CD14-positive monocyte (primary cell): ENCODE data around the gene AGA. TPM values are rescaled to one million over a fixed set of nuclear protein-coding genes. Genes with fewer than 3 reads are reported as not detected.

Experiments
- DNase-seq, 3 donors: peaks; one replicate each; pipeline ENCODE4 v3.0.0-alpha.2; 2011 to 2022
- H2AFZ ChIP-seq: 2 replicates; pipeline ENCODE4 v1.6.0; 2012; ENCODE audit warnings: mild to moderate bottlenecking, low read depth, low read length, inconsistent platforms; ENCODE audit not compliant: insufficient read depth, poor library complexity, severe bottlenecking
- H3K27ac ChIP-seq, 2 donors: 1 replicate in 1 of 2; 2 replicates in 1 of 2; pipeline ENCODE4 v1.5.1; 2012 to 2013; ENCODE audit warnings: low read length in 2 of 2, control low read depth in 1 of 2, inconsistent platforms in 1 of 2, low read depth in 1 of 2, mild to moderate bottlenecking in 1 of 2
- H3K27me3 ChIP-seq, 2 donors: one replicate each; pipeline versions ENCODE4 v1.6.0 to v1.6.1; 2011 to 2013; ENCODE audit warnings: low read length in 2 of 2; ENCODE audit not compliant: control insufficient read depth in 2 of 2, insufficient read depth in 2 of 2
- H3K36me3 ChIP-seq, 2 donors: replicated peaks in 1 of 2; 1 replicate in 1 of 2; 2 replicates in 1 of 2; pipeline versions ENCODE4 v1.5.1 to v1.6.1; 2012 to 2013; ENCODE audit warnings: low read length in 2 of 2, control low read depth in 1 of 2, inconsistent platforms in 1 of 2, mild to moderate bottlenecking in 1 of 2; ENCODE audit not compliant: insufficient read depth in 2 of 2, control insufficient read depth in 1 of 2
- H3K4me1 ChIP-seq, 2 donors: 1 replicate in 1 of 2; 2 replicates in 1 of 2; pipeline versions ENCODE4 v1.5.1 to v1.6.1; 2012 to 2013; ENCODE audit warnings: low read length in 2 of 2, control low read depth in 1 of 2, inconsistent platforms in 1 of 2, mild to moderate bottlenecking in 1 of 2, moderate library complexity in 1 of 2; ENCODE audit not compliant: insufficient read depth in 2 of 2, control insufficient read depth in 1 of 2
- H3K4me2 ChIP-seq: replicated peaks from 2 replicates; pipeline ENCODE3; 2012; ENCODE audit warnings: low read length, moderate library complexity, mild to moderate bottlenecking; ENCODE audit not compliant: poor library complexity, severe bottlenecking; ENCODE audit errors: extremely low read depth
- H3K4me3 ChIP-seq, 3 experiments: fragments of 200-600 bp in 1 of 3; sonication (generic) in 1 of 3; replicated peaks in 1 of 3; 1 replicate in 2 of 3; 2 replicates in 1 of 3; pipeline ENCODE4 v1.5.1; 2011 to 2013; ENCODE audit warnings: low read length in 3 of 3, mild to moderate bottlenecking in 3 of 3, control low read depth in 2 of 3, low read depth in 2 of 3, inconsistent platforms in 1 of 3, moderate library complexity in 1 of 3
- H3K79me2 ChIP-seq: 2 replicates; pipeline ENCODE4 v1.6.0; 2012; ENCODE audit warnings: mild to moderate bottlenecking, control low read depth, inconsistent platforms, low read length, moderate library complexity; ENCODE audit not compliant: insufficient read depth
- H3K9ac ChIP-seq: 2 replicates; pipeline ENCODE4 v1.6.0; 2017; ENCODE audit warnings: low read length, mild to moderate bottlenecking; ENCODE audit not compliant: insufficient read depth, poor library complexity, severe bottlenecking
- H3K9me3 ChIP-seq, 2 donors: replicated peaks in 1 of 2; 1 replicate in 1 of 2; 2 replicates in 1 of 2; pipeline versions ENCODE4 v1.5.1 to v1.6.1; 2012 to 2013; ENCODE audit warnings: low read length in 2 of 2, control low read depth in 1 of 2; ENCODE audit not compliant: control insufficient read depth in 1 of 2, insufficient read depth in 1 of 2
- H4K20me1 ChIP-seq: 2 replicates; pipeline ENCODE4 v1.6.0; 2012; ENCODE audit warnings: mild to moderate bottlenecking, low read length, control low read depth, moderate library complexity; ENCODE audit not compliant: insufficient read depth
- H3K27ac Mint-ChIP-seq, 7 donors: one replicate each; pipeline ENCODE4 v1.8.0; 2020; ENCODE audit warnings: mild to moderate bottlenecking in 7 of 7, mixed read lengths in 7 of 7, moderate library complexity in 6 of 7, inconsistent platforms in 2 of 7
- H3K27me3 Mint-ChIP-seq, 3 donors: one replicate each; pipeline ENCODE4 v1.8.0; 2021 to 2022; ENCODE audit warnings: low read depth in 3 of 3, mild to moderate bottlenecking in 3 of 3, mixed read lengths in 3 of 3, moderate library complexity in 3 of 3, inconsistent platforms in 1 of 3
- H3K36me3 Mint-ChIP-seq, 2 donors: one replicate each; pipeline ENCODE4 v1.8.0; 2020; ENCODE audit warnings: mixed read lengths in 2 of 2, inconsistent platforms in 1 of 2, mild to moderate bottlenecking in 1 of 2
- H3K4me1 Mint-ChIP-seq: one replicate; pipeline ENCODE4 v1.8.0; 2020; ENCODE audit warnings: mild to moderate bottlenecking, mixed read lengths
- H3K4me3 Mint-ChIP-seq, 2 donors: one replicate each; pipeline ENCODE4 v1.8.0; 2020; ENCODE audit warnings: mild to moderate bottlenecking in 2 of 2, mixed read lengths in 2 of 2, moderate library complexity in 1 of 2
- H3K9me3 Mint-ChIP-seq, 7 donors: one replicate each; pipeline ENCODE4 v1.8.0; 2020 to 2022; ENCODE audit warnings: mixed read lengths in 7 of 7, mild to moderate bottlenecking in 6 of 7, moderate library complexity in 6 of 7, inconsistent platforms in 2 of 7
- CTCF ChIP-seq: fragments of 200-600 bp; IDR thresholded peaks from one replicate; pipeline ENCODE4 v1.8.0; 2022; ENCODE audit warnings: antibody characterized with exemption, mild to moderate bottlenecking
- WGBS: methylation state at CpG from one replicate; pipeline ENCODE4 v1.1.5; 2013; ENCODE audit warnings: missing lambda C conversion rate; ENCODE audit not compliant: insufficient coverage; 5-methylcytosine and 5-hydroxymethylcytosine counted together
- intact Hi-C, 2 donors: fragments of 100-400 bp; cut with micrococcal nuclease; formaldehyde crosslinking; loops; one replicate each; pipeline versions ENCODE4 v1.15.0 to v1.15.1; 2023
- polyA plus RNA-seq, 3 donors: library from polyadenylated mRNA; depleted of rRNA in 1 of 3; unstranded in 2 of 3; stranded (reverse) in 1 of 3; fragments of 300-500 nt in 2 of 3; fragments of >200 nt in 1 of 3; fragmentation: Illumina TruSeq in 2 of 3; gene quantifications; 1 replicate in 2 of 3; 2 replicates in 1 of 3; pipeline ENCODE4 v1.2.3, GENCODE V29; 2012 to 2021

Gene AGA
- polyA plus RNA-seq, 3 donors = 23.0 to 43.1 (median 27.4) TPM

- intact Hi-C loops = no loop called here
- WGBS = 93% methylated on average over 2 of the region's 4 CpGs
- Histone ChIP-seq H3K79me2 (no peaks in the 10 kb centered on the region), H3K9me3 (no peaks in the 10 kb centered on the region), H3K4me2 (no peak overlapping the region), H3K4me1 (peaks cover 0 to 6% of the 10 kb centered on the region in 2 donors), H3K27ac (no peak overlapping the region), H2AFZ (no peak overlapping the region), H3K4me3 (no peak overlapping the region), H3K27me3 (no peaks in the 10 kb centered on the region), H3K9ac (no peak overlapping the region), H3K36me3 (no peaks in the 10 kb centered on the region), H4K20me1 (no peaks in the 10 kb centered on the region)
- Mint-ChIP-seq H3K27me3 (no peaks in the 10 kb centered on the region), H3K4me3 (no peak overlapping the region), H3K36me3 (peaks cover 2 to 3% of the 10 kb centered on the region in 2 donors), H3K9me3 (peaks cover 0 to 3% (median 0%) of the 10 kb centered on the region in 7 donors), H3K4me1 (peaks cover 8% of the 10 kb centered on the region), H3K27ac (peak overlapping the region in 1 of 7 donors; percentile 25)
- DNase-seq = no peak
- no peak for TF ChIP-seq CTCF
Measured at GRCh38 chr4:177450426-177451107, 8.3 kb upstream of the AGA start.

GRCh38 chr4:177448850-177449249 lies 6.6 kb upstream of the AGA start:
- Histone ChIP-seq H2AFZ (no peak overlapping the region), H3K79me2 (no peaks in the 10 kb centered on the region), H3K27ac (no peak overlapping the region), H4K20me1 (no peaks in the 10 kb centered on the region), H3K9me3 (no peaks in the 10 kb centered on the region), H3K27me3 (no peaks in the 10 kb centered on the region), H3K4me1 (peaks cover 0 to 6% of the 10 kb centered on the region in 2 donors), H3K9ac (no peak overlapping the region), H3K36me3 (no peaks in the 10 kb centered on the region), H3K4me2 (no peak overlapping the region), H3K4me3 (no peak overlapping the region)
- Mint-ChIP-seq H3K4me3 (no peak overlapping the region), H3K9me3 (peaks cover 0 to 3% (median 0%) of the 10 kb centered on the region in 7 donors), H3K27ac (no peak overlapping the region), H3K27me3 (no peaks in the 10 kb centered on the region), H3K36me3 (peaks cover 2 to 7% of the 10 kb centered on the region in 2 donors), H3K4me1 (peaks cover 8% of the 10 kb centered on the region)
- WGBS = no CpG with 5 or more reads among the region's 1 CpG
- DNase-seq = no peak
- no peak for TF ChIP-seq CTCF
- intact Hi-C loops = loop anchor here (10.0 kb wide), 2 partner anchors 134 to 1124 kb away; no protein-coding TSS in a partner anchor
